T follicular helper cell (primary cell): ENCODE measurements around the gene AXIN1.
"Not testable (repeated sequence)": the region's sequence is repeated elsewhere in the genome, so short reads cannot be mapped to it uniquely, and the experiment has no call there.

ENCODE experiments used
- DNase-seq: peaks from one replicate; pipeline ENCODE4 v3.0.0-alpha.2; 2020; ENCODE audit warnings: low read depth

AXIN1 gene

DNA sequence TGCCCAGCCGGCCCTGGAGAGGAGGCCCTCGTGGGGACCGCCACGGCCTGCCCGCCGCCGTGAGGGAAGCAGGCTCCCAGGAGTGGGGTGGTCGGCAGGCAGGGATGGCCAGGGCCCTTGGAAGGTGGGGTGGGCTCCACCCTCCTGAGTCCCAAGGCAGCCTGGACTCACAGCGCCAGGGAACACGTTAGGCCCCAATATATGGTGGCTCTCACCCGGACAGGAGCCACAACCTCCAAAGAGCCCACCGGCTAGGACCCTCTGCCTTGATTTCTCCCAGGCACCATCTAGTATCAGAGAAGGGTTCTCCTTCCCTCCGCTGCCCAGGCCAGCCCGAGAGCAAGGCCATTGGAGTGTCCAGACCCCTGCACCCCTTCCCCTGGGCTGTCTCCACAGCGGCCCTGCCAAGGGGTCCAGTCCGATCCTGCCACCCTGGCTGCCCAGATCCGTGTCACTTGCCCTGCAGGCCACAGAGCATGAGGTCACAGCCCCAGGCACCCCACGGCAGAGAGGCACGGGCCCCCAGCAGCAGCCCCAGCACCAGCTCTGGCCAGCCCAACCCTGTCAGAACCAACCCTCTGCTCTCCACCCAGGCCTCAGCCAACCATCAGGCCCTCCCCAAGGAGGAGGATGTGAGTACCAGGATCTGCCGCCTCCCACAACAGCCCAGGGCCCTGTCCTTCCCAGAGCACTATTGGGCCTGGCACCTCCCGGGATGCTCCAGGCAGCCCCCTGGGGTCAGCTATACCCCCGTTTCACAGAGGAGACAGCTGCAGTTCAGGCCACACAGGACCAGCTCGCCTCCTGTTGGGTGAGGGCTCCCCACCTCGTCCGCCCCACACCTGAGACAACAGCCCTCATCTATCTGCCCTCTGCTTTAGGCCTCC, 1.1 kb upstream of the AXIN1 start:
- DNase-seq, result no peak

DNA sequence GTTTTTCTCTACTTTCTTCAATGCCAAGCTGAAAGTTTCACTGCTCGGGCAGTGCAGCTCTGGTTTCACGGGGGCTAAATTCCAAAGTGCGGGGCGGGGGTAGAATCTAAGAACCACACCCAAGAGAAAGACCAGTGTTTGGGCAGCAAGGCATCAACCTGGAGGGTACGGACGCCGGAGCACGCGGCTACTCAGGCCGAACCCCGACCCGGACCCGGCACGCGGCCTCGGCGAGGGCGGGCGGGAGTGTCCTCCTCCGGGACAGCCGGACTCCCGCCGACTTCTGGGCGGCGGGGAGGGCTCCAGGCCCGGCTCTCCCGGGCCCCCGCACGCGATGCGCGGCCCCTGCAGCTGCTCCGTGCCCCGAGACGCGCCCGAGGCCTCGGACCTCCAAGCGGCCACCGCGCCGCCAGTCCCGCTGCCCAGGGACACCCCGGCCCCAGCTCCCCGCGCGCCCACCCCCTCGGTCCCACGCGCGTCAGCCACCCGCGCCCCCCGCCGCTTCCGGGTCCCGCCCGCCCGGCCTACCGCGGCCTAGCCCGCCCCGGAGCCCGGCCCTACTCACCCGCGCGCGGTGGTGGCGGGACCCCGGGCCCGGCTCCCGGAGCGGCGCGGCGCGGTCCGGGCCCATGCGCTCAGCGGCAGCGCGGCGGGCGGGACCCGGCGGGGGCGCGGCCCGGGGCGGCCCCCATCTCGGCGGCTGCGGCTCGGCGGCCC, 561 bp downstream of the AXIN1 start:
- peak; percentile 21 for DNase-seq

DNA sequence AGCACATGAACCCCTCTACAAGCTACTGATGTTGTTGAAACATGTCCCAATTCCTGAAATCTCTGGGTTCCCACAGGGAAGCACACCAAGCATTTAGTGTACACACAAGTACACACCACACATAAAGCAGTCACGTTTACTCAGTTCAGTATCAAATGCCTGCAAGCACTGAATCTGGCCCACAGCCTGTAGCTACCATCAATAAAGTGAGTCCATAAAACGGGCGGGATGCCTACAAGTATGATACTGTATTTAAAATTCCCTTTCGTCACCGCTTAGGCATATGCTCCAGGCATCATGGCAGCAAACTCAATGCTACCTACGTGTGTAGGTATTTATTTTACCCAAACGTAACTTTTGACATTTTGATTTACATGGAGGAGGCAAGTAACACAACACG, 2.3 kb downstream of the AXIN1 start:
- no peak for DNase-seq

DNA sequence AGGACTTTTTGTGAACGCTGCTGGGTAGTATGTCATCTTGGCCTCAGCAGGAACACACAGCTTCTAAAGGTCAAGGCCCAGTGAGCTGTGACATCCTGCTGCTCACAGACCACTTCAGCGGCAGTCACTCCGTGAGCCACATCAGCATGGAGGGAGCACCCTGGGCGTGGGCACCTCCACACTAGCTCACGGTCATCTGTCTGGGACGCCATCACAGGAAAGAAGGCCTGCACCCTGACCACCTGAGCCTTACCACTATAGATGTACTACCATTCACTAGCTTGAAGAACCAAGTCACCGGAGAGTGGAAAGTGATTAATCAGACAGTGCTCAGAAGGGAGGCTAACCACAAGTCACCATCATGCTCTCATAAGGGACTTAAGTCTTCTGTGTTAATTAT, 3.3 kb downstream of the AXIN1 start:
- no peak for DNase-seq

DNA sequence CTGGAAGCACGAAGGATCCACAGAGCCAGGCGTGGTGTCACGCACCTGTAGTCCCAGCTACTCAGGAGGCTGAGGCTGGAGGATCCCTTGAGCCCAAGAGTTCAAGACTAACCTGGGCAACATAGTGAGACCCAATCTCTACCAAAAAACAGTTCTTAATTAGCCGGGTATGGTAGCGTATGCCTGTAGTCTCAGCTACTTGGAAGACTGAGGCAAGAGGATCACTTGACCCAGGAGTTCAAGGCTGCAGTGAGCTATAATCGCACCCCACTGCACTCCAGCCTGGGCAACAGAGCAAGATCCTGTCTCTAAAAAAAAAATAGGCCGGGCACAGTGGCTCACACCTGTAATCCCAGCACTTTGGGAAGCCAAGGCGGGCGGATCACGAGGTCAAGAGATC, 4.0 kb downstream of the AXIN1 start:
- not testable (repeated sequence) for DNase-seq

DNA sequence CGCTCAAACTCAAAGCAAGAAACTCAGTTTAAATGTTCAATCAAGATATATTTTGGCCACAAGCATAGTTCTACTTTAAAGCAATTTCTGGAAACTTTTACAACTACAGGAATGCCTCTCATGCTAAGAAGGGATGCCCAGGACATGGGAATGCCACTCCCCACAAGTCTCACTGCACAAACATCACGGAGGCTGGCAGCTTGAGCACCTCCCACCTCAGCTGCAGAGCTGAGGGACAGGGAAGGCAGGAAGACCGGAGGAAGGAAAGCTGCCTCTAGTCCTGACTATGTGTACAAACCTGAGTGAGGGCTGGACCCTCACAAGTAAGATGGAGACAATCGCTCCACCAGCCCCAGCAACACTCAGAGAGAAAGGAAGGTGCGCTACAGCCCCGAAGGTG, 5.3 kb downstream of the AXIN1 start:
- no peak for DNase-seq

DNA sequence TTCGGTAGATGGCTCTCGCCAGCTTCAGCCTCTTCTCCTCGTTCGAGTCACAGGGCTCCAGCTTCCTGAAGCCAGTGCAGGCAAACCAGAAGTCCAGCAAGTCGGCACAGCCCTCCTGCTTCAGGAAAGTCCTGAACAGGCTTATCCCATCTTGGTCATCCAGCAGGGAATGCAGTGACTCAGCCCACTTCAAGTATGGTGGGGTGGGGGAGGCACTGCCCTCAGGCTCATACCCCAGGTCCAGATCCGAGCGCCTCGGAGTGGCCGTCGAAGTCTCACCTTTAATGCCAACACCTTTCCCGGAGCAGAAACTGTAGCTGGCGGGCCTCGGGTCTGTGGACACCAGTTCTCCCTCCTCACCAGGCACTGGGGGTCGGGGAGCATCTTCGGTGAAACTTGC, 5.9 kb downstream of the AXIN1 start:
- no peak for DNase-seq

DNA sequence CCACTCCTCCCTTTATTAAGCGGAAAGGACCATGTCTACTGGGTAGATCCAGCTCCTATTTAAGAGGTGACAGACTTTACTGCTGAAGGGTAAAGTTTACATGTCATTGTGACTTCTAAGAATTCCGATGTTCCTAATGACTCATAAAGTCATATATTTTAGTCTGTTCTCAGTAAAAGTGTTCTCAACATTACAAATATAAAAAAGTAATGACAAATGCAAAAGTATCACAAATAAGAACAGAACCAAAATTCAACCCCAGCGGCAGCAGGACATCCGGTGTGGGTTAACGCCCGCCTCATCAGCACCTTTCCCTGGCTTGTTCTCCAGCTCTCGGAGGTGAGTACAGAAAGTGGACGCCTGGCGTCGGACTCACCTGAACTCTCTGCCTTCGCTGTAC, 6.8 kb downstream of the AXIN1 start:
- DNase-seq, result no peak

DNA sequence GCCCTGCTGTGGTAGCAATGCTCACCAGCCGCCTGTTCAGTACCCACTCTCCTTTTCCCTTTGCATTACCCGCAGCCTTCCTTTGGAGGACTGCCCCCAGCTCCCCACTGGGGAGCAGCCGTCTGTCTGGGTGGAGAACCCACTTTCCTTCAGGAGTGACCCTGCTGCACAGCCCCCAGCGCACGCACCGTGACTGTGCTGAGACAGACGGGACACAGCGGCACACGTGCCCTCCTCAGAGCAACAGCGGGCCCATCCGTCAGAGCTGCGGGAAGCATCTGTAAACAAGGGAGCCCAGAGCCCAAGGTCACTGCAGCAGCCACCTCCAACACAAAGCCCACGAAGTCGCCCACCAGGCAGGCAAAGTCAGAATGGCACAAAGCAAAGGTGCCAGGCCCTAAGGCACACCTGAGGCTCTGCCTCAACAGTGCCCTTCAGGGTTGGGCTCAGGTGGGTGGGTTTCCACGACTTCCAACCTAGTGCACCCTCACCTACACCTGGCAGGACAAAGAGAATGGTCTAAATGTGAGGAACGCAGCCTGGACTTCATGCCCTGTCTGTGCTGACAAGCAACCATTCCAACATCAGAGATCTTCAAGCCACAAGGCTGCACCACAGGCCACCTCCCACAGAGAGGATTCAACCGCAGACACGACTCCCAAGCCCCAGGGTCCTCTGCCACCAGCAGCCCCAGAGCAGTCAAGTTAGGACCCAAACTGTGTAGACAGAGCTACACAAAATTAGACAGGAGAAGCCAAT, 9.9 kb downstream of the AXIN1 start:
- no peak for DNase-seq

DNA sequence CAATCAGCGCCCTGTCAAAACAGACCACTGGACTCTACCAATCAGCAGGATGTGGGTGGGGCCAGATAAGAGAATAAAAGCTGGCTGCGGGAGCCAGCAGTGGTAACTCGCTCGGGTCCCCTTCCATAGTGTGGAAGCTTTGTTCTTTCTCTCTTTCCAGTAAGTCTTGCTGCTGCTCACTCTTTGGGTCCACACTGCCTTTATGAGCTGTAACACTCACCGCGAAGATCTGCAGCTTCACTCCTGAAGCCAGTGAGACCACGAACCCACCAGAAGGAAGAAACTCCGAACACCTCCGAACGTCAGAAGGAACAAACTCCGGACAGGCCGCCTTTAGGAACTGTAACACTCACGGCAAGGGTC, 10.6 kb downstream of the AXIN1 start:
- not testable (repeated sequence) for DNase-seq

DNA sequence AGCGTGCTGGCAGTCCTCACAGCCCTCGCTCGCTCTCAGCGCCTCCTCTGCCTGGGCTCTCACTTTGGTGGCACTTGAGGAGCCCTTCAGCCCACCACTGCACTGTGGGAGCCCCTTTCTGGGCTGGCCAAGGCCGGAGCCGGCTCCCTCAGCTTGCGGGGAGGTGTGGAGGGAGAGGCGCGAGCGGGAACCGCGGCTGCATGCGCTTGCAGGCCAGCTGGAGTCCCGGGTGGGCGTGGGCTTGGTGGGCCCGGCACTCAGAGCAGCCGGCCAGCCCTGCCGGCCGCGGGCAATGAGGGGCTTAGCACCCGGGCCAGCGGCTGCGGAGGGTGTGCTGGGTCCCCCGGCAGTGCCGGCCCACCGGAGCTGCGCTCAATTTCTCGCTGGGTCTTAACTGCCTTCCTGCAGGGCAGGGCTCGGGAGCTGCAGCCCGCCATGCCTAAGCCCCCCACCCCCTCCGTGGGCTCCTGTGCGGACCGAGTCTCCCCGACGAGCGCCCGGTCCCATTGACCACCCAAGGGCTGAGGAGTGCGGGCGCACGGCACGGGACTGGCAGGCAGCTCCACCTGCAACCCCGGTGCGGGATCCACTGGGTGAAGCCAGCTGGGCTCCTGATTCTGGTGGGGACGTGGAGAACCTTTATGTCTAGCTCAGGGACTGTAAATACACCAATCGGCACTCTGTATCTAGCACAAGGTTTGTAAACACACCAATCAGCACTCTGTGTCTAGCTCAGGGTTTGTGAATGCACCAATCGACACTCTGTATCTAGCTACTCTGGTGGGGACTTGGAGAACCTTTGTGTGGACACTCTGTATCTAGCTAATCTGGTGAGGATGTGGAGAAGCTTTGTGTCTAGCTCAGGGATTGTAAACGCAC, 11.2 kb downstream of the AXIN1 start:
- DNase-seq, result not testable (repeated sequence)

DNA sequence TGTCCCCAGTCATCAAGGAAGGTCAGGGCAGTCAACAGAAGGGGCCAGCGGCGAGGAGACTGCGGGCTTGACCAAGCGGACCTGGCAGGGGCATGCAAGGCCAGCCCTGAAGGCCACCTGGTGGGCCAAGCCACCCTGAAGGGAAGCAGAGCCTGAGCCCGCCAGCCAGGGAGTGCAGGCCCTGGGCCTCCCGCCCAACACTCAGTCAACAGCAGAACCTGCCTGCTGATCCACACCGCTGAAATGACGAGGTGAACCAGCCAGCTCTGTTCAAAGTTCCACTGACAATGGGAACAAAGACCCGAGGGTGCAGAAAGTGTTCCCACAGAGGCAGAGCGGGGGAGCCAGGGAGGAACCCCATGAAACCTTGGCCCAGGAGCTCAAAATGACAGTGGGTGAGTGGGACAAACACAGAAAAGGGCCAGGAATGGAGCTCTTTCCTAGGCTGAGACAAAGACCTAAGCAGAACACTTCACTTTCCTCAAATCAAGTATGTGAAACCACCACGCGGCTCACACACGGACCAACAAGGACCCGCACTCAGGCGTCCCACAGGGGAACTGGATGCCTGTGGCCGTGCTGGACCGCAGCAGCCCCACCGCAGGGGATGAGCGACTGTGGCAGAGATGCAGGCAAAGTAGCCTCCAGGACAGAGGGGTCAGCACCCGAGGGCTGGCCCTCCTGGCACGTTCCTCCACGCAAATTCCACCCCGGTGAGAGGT, 12.0 kb downstream of the AXIN1 start:
- DNase-seq, result no peak

DNA sequence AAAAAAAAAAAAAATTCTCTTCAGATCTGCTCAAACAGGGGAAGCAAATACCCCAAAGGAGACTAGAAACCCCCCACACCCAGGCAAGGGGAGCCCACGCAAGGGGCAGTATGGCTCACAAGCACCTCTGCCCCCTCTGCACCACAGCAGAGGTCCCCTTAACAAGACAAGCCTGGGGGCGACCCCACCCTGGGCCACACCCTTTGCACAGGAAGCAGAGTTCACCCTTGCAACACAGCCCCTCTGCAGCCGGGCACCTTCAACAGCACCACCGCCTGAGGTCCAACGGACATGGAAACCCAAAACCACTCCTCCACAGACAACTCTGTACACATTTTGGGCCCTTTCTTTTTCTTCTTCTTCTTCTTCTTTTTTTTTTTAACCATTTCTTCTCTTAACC, 12.8 kb downstream of the AXIN1 start:
- no peak for DNase-seq

DNA sequence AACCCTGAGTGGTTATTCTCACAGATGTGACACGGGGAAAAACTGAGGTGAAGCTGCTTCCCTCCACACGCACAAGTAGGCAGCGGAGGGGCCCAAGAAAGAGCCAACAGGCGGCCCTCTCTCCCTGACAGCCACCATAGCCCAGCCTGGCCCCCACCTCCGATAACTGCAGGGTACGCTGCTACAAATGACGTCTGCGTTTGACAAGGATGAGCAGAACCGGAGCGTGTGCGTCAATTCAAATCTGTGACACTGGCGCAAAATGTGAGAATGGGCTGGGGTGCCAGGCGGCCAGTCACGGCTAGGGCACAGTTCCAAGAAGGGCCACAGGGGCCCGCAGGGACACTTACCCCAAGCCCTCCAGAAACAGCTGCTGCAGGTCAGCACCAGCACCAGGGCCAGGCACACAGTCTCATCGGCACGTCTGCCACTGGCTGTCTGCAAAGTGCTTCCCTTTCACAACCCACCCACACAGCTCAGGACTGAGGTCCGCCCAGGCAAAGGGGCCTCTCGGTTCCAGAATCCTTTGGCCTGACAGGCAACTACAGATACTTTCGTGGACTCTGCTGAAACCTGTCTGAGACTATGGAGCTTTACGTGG, 14.4 kb downstream of the AXIN1 start:
- DNase-seq, result no peak

DNA sequence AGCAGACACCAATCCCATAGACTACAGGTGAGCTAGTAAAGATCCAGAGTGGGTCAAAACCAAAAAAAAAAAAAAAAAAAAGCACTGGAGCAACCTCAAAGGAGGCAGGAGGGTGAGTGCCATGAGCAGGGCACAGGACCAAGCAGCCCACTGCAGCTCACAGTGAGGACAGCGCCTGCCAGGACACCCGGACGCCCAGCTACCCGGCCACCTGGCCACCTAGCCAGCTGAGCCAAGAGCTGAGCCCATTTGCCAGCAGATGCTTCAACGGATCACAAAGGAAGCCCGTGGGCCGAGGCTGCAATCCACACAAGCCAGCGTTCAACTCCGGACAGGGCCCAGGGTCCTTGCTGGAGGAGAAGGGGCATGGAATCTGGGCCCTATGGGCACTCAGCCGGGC, 15.1 kb downstream of the AXIN1 start:
- DNase-seq, result no peak

DNA sequence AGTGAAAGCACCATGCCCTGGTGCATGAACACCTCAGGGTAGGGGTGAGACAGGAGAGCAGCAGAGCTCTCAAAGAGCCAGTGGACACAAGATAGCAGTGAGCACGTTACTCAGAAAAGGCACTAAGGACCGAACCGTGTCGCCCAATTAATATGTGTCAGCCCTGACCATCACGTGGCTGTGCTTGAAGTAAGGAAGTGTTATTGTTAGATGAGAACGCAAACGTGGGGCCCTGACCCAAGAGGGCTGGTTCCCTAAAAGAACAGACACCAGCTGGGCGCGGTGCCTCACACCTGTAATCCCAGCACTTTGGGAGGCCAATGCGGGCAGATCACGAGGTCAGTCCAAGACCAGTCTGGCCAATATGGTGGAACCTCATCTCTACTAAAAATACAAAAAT, 16.3 kb downstream of the AXIN1 start:
- DNase-seq, result no peak

DNA sequence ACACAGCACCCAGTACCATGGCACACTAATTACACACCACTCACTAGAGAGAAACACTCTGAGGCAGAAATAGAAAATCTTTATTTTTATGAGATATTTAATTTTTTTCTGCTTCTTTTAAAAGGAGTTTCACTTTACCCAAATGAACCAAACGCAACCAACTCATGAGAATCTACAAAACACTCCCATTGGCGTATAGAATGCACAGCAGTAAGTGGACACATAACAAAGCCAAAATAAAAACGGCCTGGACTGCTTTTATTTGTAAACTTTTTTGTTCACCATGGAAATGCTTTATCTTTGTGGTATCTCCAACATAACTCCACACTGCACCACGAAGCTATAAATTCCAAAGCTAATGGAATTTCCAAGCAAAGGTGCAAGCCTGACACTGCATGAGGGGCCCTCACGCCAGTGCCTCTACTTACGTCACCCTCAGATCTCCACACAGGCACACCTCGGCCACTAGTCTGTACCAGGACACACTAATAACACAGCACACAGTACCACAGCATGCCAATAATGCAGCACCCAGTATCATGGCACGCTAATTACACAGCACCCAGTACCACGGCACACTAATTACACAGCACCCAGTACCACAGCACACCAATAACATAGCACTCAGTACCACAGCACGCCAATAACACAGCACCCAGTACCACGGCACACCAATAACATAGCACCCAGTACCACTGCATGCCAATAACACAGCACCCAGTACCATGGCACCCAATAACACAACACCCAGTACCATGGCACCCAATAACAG, 17.5 kb downstream of the AXIN1 start:
- DNase-seq, result not testable (repeated sequence)

DNA sequence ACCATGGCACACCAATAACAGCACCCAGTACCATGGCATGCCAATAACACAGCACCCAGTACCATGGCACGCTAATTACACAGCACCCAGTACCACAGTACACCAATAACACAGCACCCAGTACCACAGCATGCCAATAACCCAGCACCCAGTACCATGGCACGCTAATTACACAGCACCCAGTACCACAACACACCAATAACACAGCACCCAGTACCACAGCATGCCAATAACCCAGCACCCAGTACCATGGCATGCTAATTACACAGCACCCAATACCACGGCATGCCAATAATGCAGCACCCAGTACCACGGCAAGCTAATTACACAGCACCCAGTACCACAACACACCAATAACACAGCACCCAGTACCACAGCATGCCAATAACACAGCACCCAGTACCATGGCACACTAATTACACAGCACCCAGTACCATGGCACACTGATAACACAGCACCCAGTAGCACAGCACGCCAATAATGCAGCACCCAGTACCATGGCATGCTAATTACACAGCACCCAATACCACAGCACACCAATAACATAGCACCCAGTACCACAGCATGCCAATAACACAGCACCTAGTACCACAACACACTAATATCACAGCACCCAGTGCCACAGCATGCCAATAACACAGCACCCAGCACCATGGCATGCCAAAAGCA, 18.2 kb downstream of the AXIN1 start:
- DNase-seq, result not testable (repeated sequence)

DNA sequence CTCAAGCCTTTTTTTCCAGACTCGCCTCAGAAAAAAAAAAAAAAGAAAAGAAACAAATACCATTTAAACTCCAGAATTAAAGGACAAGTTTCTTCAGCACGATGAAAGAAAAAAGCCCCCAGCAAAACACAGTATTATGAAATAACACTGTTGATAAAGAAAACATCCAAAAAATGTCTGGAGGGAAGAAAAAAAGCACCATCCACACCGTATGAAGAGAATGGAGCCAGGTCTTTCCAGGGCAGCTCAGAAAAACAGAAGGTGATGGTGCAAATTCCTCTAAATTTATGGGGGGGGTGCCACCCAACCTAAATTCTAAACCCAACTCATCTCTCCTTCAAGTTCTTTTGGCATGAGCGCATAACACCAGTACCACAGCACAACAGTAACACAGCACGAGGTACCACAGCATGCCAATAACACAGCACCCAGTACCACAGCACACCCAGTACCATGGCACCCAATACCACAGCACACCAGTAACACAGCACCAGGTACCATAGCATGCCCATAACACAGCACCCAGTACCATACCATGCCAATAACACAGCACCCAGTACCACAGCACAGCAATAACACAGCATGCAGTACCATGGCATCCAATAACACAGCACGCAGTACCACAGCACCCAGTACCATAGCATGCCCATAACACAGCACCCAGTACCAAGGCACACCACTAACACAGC, 19.0 kb downstream of the AXIN1 start:
- no peak for DNase-seq
